ENCODE data around the gene SPINK13. TPM values are rescaled to one million over a fixed set of nuclear protein-coding genes. Genes with fewer than 3 reads are reported as not detected.

The SPINK13 gene, protein sequence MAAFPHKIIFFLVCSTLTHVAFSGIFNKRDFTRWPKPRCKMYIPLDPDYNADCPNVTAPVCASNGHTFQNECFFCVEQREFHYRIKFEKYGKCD
- total RNA-seq (2022; extraction: Qiagen RNA extraction): 0.13 to 0.31 TPM (median 0.19 TPM) in 4 of 5 replicates, not detected in the other

GRCh38 chr5:148268566-148268965 is at the start of gene SPINK13:
Gene SPINK13 (plus strand): TSS chr5:148268794. CDS start chr5:148270073, 1,279 bp downstream.

GRCh38 chr5:148238418-148238794 is 30.2 kb upstream of the SPINK13 start, which contains the start of gene MARCOL:
Gene MARCOL (plus strand): TSS chr5:148238525. CDS start chr5:148238598, 73 bp downstream.

DNA sequence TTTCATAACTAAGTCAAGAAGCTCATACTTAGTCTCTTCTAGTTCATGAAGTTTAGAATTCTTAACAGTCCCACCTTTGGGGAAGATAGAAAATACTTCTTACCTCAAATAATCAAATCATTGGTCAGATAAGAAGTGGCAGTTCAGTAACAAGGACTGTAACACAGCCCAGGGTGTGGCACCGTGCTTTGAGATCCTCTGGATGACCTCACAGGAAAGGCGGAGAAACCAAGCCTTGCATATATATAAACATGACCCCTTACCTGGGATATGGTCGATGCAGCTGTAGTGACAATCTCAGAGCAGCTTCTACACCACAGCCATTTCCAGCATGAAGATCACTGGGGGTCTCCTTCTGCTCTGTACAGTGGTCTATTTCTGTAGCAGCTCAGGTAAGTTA is 43.6 kb downstream of the SPINK13 start, which contains the start of gene SPINK7:
SPINK7 (plus strand) TSS at position 271 of the 400 bp plus-strand sequence; CDS start at position 332, 61 bp downstream.

DNA sequence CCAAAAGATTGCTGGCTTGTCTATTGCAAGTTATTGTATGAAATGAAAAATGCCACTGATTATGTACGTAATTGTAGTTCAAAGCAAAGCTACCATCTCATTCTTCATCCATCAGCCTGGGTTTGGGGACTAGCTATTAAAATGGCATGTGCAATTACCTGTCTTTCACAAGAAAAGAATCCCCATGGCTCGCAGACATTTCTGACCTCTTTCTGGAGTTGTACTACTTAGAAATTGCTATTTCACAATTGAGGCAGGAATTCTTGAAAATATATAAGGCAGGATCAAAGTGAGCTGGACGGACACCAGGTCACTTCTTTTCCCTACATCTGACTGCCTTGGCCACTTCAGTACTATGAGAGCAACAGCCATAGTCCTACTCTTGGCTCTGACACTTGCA is 66.7 kb downstream of the SPINK13 start, which contains the start of gene SPINK9:
SPINK9 (plus strand) TSS at position 301 of the 400 bp plus-strand sequence; CDS start at position 356, 55 bp downstream.

Other genes starting within 250 kb of the SPINK13 start
- not detected in 5 replicates for gene SPINK5, start 204.8 kb upstream of the SPINK13 start, total RNA-seq (2022; extraction: Qiagen RNA extraction)
- gene SPINK14, start 100.2 kb upstream of the SPINK13 start, total RNA-seq (2022; extraction: Qiagen RNA extraction): not detected in 5 replicates
- 0.27 to 1.4 TPM (median 0.39 TPM) in 5 replicates for gene SPINK6, start 65.8 kb upstream of the SPINK13 start, total RNA-seq (2022; extraction: Qiagen RNA extraction)
- not detected in 5 replicates for gene MARCOL, start 30.3 kb upstream of the SPINK13 start, total RNA-seq (2022; extraction: Qiagen RNA extraction)
- not detected in 5 replicates for gene SPINK7, start 43.6 kb downstream of the SPINK13 start, total RNA-seq (2022; extraction: Qiagen RNA extraction)
- not detected in 5 replicates for gene SPINK9, start 66.8 kb downstream of the SPINK13 start, total RNA-seq (2022; extraction: Qiagen RNA extraction)
- 16.9 to 21.4 TPM (median 19.7 TPM) in 5 replicates for gene FBXO38, start 115.2 kb downstream of the SPINK13 start, total RNA-seq (2022; extraction: Qiagen RNA extraction)